Heart right ventricle (tissue), 16 donors: ENCODE measurements around the gene GGT7. TPM values are rescaled to one million over a fixed set of nuclear protein-coding genes. Genes with fewer than 3 reads are reported as not detected.

Experiments
- ATAC-seq, 8 donors: fragments of 200-7000 bp; cut with Tn5 transposase; one replicate each; pipeline ENCODE4 v1.9.1; 2020; ENCODE audit warnings: mild to moderate bottlenecking in 8 of 8, moderate library complexity in 8 of 8, moderate number of reproducible peaks in 1 of 8
- DNase-seq, 2 donors: peaks; one replicate each; pipeline ENCODE4 v3.0.0-alpha.2; 2020
- H3K27ac ChIP-seq, 10 donors: fragments of 200-600 bp; sonication (generic) in 2 of 10; one replicate each; pipeline versions ENCODE4 v1.5.0 to v1.8.0; 2020 to 2022; ENCODE audit warnings: mild to moderate bottlenecking in 3 of 10
- H3K27me3 ChIP-seq, 7 donors: fragments of 200-600 bp; one replicate each; pipeline ENCODE4 v1.8.0; 2021 to 2022; ENCODE audit warnings: mild to moderate bottlenecking in 2 of 7
- H3K36me3 ChIP-seq, 9 donors: fragments of 200-600 bp; sonication (generic) in 1 of 9; one replicate each; pipeline versions ENCODE4 v1.5.0 to v1.8.0; 2020 to 2022; ENCODE audit warnings: mild to moderate bottlenecking in 2 of 9
- H3K4me1 ChIP-seq, 9 donors: fragments of 200-600 bp; sonication (generic) in 1 of 9; one replicate each; pipeline versions ENCODE4 v1.5.0 to v1.8.0; 2020 to 2022; ENCODE audit warnings: mild to moderate bottlenecking in 4 of 9
- H3K4me3 ChIP-seq, 10 donors: fragments of 200-600 bp; sonication (generic) in 2 of 10; one replicate each; pipeline versions ENCODE4 v1.5.0 to v1.8.0; 2020 to 2022; ENCODE audit warnings: mild to moderate bottlenecking in 7 of 10, moderate library complexity in 2 of 10
- H3K9me3 ChIP-seq, 11 donors: fragments of 200-600 bp in 10 of 11; sonication (generic) in 2 of 11; one replicate each; pipeline versions ENCODE4 v1.5.0 to v1.8.0; 2013 to 2022; ENCODE audit warnings: mild to moderate bottlenecking in 2 of 11, control low read depth in 1 of 11, moderate library complexity in 1 of 11
- WGBS, 2 donors: extraction: QIAGEN DNeasy Blood & Tissue Kit; methylation state at CpG; one replicate each; pipeline ENCODE4 v1.1.7; 2013; ENCODE audit warnings: inconsistent platforms in 1 of 2; 5-methylcytosine and 5-hydroxymethylcytosine counted together
- intact Hi-C, 10 donors: fragments of 100-400 bp; cut with DNase I; formaldehyde crosslinking; loops; one replicate each; pipeline versions ENCODE4 v1.11.1 to v1.14.2; 2022
- polyA plus RNA-seq, 2 donors: library from polyadenylated mRNA; stranded (reverse); fragments of 200-250 nt; gene quantifications; one replicate each; pipeline ENCODE4 v1.2.3, GENCODE V29; 2013
- total RNA-seq, 10 donors: library from RNA; stranded (reverse); fragmentation: NEBNext Ultra II Directional in 3 of 10; extraction: Animal tissue kit (Norgen Biotek cat#: 25700) in 3 of 10; gene quantifications; one replicate each; pipeline versions ENCODE4 v1.2.1 to v1.2.4, GENCODE V29; 2021 to 2023
- TF ChIP-seq, protein P1 (sequence below), 9 donors: fragments of 200-600 bp; sonication (generic) in 2 of 9; IDR thresholded peaks; one replicate each; pipeline versions ENCODE4 v1.5.0 to v1.8.0; 2021 to 2022; ENCODE audit warnings: antibody characterized with exemption in 9 of 9, mild to moderate bottlenecking in 5 of 9, moderate library complexity in 1 of 9
- donor health status: Arrhythmogenic right ventricular cardiomyopathy.
- donor health status: ischemic (EF 13 %, LVEDD 7.1; RV severe dilation, severe dysfunction).
- donor health status: healthy with polysubstance abuse.
- donor health status: DM: no; HTN: yes; CAD: no.
- donor health status: DM: no; HTN: no; CAD: no.
- donor health status: ischemic (EF 25% LVEDD 6.9; RV normal size, moderate dysfunction).
- donor health status: ischemic (EF 25% LVEDD 5.7; RV mildly dilated, moderate dysfunction).
- donor health status: healthy.
- donor health status: DM: yes; HTN: yes; CAD: no.
- donor health status: Ischemic cardiomyopathy.
- donor health status: ischemic (EF 35%, LVEDD 5.7; RV mildly dilated, moderate dysfunction).
- donor health status: nonischemic (EF 11% LVEDD 7.7; RV severe dilation, severe dysfunction).
- donor health status: DM: yes; HTN: yes; CAD: no.
- donor health status: PGD.
- donor health status: ischemic (EF 29% LVEDD 5.4; RV normal size, mild dysfunction).
- donor health status: nonischemic (EF 23%, LVEDD 6.1; RV moderate dilation, normal function).

Gene GGT7
- total and polyA plus RNA-seq, 12 donors: 8.0 to 45.4 (median 15.0) TPM

DNA sequence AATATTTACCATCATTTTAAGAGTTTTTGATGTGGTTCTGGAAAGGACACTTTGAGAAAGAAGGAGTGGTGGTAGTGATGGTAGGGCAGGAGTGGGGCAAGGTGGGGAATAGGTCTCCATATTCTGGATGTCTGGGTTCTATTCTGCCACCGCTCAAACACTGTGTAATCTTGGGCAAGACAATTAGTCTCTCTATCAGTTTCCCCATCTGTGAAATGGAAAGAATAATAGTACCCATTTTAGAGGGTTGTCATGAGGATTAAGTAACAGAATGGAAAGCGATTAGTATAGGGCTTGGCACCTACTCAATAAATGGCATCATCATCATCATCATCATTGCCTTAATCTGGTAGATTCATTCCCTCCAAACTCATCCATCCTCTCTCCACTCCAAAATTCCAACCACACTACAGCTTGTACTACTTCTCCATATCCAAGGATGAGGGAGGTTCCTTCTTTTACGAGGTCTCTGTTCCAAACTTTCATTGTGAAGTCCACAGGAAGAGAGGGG lies 982 bp upstream of the GGT7 start:
- ATAC-seq: no peak
- TF ChIP-seq, protein P1, sequence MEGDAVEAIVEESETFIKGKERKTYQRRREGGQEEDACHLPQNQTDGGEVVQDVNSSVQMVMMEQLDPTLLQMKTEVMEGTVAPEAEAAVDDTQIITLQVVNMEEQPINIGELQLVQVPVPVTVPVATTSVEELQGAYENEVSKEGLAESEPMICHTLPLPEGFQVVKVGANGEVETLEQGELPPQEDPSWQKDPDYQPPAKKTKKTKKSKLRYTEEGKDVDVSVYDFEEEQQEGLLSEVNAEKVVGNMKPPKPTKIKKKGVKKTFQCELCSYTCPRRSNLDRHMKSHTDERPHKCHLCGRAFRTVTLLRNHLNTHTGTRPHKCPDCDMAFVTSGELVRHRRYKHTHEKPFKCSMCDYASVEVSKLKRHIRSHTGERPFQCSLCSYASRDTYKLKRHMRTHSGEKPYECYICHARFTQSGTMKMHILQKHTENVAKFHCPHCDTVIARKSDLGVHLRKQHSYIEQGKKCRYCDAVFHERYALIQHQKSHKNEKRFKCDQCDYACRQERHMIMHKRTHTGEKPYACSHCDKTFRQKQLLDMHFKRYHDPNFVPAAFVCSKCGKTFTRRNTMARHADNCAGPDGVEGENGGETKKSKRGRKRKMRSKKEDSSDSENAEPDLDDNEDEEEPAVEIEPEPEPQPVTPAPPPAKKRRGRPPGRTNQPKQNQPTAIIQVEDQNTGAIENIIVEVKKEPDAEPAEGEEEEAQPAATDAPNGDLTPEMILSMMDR (IDR thresholded peaks at IDR 0.05): no peak
- 47 to 54% methylated on average over 3 of the region's 3 CpGs for WGBS, 2 donors
- no peak for DNase-seq
- Histone ChIP-seq H3K36me3 (no peaks in the 10 kb centered on the region), H3K9me3 (no peaks in the 10 kb centered on the region), H3K27me3 (peaks cover 0 to 4% (median 0%) of the 10 kb centered on the region in 7 donors), H3K27ac (peak overlapping the region in 3 of 10 donors; percentile 39 to 81 (median 77)), H3K4me3 (peak overlapping the region in 2 of 10 donors; percentile 81 to 82), H3K4me1 (peaks cover 8 to 54% (median 42%) of the 10 kb centered on the region in 9 donors)
- intact Hi-C loops: loop anchor here in 8 of 10 donors (1.0 to 10.0 kb wide), 9 partner anchors 83 to 339 kb away; partner anchors contain the start of genes TRPC4AP (in 3 of the 8), GSS (in 2 of the 8) and MYH7B (in 2 of the 8)

DNA sequence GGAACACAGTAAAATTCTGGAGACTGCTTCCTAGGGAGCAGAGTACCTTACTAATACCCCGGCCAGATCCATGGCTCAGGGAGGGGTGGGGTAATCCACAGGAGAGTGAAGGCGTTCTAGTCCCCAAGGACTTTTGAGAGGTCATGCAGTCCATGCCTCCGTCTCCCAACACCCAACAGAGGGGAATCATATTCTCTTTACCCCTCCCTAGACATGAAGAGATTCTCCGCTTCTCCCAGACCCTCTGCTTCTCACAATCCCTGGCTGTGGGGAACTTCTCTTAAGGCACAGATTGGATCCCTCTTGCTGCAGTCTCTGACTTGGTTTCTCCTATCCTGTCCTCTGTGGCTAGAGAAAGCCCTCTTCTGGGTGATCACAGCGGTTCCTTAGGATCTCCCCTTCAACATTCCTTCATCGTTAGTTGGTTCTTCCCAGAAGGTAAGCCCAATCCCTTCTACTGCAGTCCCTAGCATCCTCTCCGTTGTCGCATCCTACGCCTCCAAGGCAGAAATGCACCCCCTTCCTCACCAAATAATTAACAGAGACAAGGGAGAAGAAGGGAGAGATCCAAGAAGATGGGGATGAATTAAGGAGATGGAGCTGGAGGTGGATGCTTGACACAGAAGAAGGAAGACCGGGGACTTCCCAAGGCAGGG lies 562 bp downstream of the GGT7 start:
- Histone ChIP-seq H3K4me3 (peak overlapping the region; percentile 58 to 82 (median 76)), H3K9me3 (no peaks in the 10 kb centered on the region), H3K4me1 (peaks cover 8 to 51% (median 31%) of the 10 kb centered on the region in 9 donors), H3K27me3 (peaks cover 0 to 4% (median 0%) of the 10 kb centered on the region in 7 donors), H3K36me3 (no peaks in the 10 kb centered on the region), H3K27ac (peak overlapping the region; percentile 18 to 83 (median 74))
- ATAC-seq: no peak
- no peak for DNase-seq
- intact Hi-C loops: loop anchor here in 6 of 10 donors (2.0 to 10.0 kb wide), 7 partner anchors 85 to 340 kb away; partner anchors contain the start of genes TRPC4AP (in 3 of the 6), GSS (in 2 of the 6) and MYH7B (in 2 of the 6)
- TF ChIP-seq, protein P1 (IDR thresholded peaks at IDR 0.05): no peak
- 25 to 32% methylated on average over 10 of the region's 10 CpGs for WGBS, 2 donors

DNA sequence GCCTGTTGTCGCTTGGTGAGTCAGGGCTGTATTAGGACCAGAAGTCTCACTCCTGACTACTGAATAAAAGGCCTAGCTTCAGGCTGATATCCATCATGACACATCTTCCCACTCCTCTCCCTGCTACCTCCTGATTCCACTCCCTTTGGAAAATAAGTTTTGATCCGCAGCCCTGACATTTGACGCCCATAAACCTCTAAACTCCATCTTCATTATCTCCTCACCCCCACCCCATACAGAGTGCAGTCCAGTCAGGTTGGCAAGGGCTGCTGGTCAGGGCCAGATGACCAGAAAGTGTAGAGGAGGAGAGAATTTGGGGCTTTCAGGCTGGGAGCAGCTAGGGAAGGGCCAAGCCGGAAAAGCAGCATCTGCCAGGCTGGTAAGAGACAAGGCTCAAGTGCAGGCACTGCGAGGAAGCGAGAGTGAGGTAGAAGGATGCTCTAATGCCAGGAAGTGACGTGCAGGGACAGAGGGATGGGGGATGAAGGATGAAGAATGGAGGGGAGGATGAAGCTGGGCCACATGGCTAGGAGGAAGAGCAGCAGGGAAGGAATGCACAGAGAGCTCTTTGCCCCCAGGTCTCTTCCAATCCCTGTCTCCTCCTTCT lies 1.2 kb downstream of the GGT7 start:
- no peak for DNase-seq
- H3K4me1 ChIP-seq: peaks cover 8 to 51% (median 31%) of the 10 kb centered on the region in 9 donors
- ATAC-seq: no peak
- no peaks in the 10 kb centered on the region for H3K36me3 ChIP-seq
- 81 to 92% methylated on average over 7 of the region's 7 CpGs for WGBS, 2 donors
- intact Hi-C loops: loop anchor here in 6 of 10 donors (5.0 to 10.0 kb wide), 6 partner anchors 86 to 341 kb away; partner anchors contain the start of genes TRPC4AP (in 3 of the 6), GSS (in 2 of the 6) and MYH7B (in 2 of the 6)
- H3K27ac ChIP-seq: peak overlapping the region in 6 of 10 donors; percentile 68 to 83 (median 77)
- TF ChIP-seq, protein P1 (IDR thresholded peaks at IDR 0.05): no peak
- peaks cover 0 to 4% (median 0%) of the 10 kb centered on the region in 7 donors for H3K27me3 ChIP-seq
- no peaks in the 10 kb centered on the region for H3K9me3 ChIP-seq
- H3K4me3 ChIP-seq: peak overlapping the region; percentile 10 to 82 (median 73)

DNA sequence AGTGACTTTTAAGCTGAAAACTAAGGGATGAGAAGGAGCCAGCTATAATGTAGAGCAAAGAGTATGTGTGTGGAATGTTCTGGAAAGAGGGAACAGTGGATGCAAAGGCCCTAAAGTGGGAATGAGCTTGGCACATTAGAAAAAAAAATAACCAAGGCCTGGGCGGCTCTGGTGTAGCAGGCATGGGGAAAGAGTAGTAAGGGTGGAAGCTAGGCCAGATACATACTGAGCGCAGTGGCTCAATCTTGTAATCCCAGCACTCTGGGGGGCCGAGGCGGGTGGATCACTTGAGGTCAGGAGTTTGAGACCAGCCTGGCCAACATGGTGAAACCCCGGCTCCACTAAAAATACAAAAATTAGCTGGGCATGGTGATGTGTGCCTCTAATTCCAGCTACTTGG lies 8.4 kb downstream of the GGT7 start:
- no peaks in the 10 kb centered on the region for H3K9me3 ChIP-seq
- ATAC-seq: no peak
- peaks cover 0 to 10% (median 0%) of the 10 kb centered on the region in 9 donors for H3K4me1 ChIP-seq
- TF ChIP-seq, protein P1 (IDR thresholded peaks at IDR 0.05): no peak
- WGBS, 2 donors: 96 to 98% methylated on average over 5 of the region's 5 CpGs
- no peaks in the 10 kb centered on the region for H3K27me3 ChIP-seq
- no peak overlapping the region for H3K4me3 ChIP-seq
- no peak overlapping the region for H3K27ac ChIP-seq
- DNase-seq: no peak
- intact Hi-C loops: loop anchor here in 1 of 10 donors (10.0 kb wide), 1 partner anchor 411 kb away; the partner anchor contains the start of gene MMP24OS
- H3K36me3 ChIP-seq: peaks cover 0 to 30% (median 0%) of the 10 kb centered on the region in 9 donors
